Ureter (tissue), 1 donor: ENCODE data around the gene CRACR2B. TPM values are rescaled to one million over a fixed set of nuclear protein-coding genes. Genes with fewer than 3 reads are reported as not detected.

Experiments used
- DNase-seq: peaks from one replicate; pipeline ENCODE4 v3.0.0-alpha.2; 2020; ENCODE audit warnings: low spot score
- total RNA-seq: library from RNA; stranded (reverse); gene quantifications from one replicate; pipeline ENCODE4 v1.2.4, GENCODE V29; 2023
- donor health status: DM: yes; HTN: yes; CAD: no.

Gene CRACR2B
- total RNA-seq, 1 donor from 2014 or later = 45.8 TPM

DNA sequence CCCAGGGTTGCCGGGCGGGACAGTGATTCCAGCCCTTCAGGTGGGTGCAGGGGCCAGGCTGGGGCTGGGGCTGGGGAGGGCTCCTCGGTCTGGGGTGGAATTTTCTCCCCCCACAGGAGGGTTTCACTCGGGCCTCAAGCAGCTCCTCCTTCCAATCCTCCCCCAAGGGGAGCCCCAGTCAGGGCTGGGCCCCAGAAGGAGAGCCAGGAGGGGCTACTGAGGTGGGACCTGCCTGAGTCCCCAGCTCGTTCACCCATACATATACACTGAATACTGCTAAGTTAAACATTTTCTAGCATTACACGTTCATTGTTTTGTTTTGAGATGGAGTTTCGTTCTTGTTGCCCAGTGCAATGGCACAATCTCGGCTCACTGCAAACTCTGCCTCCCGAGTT lies 1.5 kb upstream of the CRACR2B start:
- no peak for DNase-seq

DNA sequence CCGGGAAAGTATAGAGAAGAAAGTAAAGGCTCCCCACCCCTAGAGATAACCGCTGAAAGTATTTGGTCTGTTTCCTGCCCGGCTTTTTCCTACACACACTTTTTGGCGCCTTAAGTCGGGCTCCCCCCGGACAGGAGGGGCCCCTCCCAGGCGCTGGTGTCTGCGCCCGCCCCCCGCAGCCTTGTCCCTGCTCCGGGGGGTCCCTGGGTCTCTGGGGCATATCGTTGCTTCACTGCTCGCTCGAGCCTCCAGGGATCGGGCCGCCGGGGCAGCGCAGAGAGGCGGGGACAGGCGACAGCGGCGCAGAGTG lies 928 bp upstream of the CRACR2B start:
- no peak for DNase-seq

DNA sequence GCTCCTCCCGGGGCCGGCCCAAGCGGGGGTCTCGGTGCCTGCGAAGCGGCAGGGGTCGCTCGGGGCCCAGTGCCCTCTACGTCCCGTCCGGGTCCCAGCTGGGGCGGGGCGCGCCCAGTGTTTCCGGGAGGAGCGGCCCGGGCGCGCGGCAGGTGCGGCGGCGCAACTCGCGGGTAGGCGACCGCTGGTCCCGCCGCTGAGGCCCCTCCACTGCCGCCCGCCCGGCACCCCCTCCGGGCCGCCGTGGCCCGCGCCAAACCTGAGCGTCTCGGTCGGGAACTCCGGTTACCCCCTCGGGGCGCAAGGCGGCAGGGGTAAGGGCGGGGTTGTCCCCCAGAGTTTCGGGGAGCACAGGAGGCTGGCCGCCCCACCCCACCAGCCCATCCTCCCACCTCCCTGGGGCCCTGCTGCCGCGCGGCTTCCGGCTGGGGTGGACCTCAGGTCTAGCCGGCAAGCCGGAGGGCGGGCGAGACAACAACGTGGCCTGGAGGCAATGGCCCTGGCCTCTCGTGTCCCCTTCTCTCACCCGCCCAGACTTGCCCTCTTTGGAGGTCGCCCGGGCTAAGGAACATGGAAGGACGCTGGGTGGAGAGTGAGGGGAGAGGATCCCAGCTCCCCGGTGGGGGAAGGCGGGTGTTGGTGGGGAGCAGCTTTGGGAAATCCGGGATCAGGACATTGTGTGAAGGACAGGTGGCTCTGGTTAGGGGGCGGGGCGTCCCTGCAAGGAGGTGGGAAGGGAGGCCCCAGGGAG lies 398 bp upstream of the CRACR2B start:
- no peak for DNase-seq

DNA sequence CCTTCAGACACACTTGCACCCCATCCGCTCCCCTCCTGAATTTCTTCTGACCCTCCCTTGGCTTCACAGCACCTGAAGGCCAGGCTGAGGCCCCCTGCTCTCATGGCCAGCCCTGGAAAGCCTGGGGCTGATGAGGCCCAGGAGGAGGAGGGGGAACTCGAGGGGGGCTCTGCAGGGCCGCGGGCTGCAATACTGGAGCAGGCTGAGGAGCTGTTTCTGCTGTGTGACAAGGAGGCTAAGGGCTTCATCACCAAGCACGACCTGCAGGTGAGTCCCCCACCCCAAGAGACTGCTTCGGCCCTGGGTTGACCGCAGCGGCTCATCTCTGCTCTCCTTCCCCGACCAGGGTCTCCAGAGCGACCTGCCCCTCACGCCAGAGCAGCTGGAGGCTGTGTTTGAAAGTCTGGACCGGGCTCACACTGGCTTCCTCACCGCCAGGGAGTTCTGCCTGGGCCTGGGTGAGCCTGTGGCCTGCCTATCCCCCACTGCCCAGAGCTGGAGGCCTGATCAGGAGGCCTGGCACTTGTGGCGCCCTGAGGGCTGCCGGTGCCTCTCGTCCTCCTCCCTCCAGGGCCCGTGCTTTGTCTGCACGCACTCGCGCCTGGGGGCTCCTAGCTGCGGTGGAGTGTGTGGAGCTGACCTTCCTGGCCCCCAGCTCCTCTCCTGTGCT lies 922 bp downstream of the CRACR2B start:
- DNase-seq = no peak

DNA sequence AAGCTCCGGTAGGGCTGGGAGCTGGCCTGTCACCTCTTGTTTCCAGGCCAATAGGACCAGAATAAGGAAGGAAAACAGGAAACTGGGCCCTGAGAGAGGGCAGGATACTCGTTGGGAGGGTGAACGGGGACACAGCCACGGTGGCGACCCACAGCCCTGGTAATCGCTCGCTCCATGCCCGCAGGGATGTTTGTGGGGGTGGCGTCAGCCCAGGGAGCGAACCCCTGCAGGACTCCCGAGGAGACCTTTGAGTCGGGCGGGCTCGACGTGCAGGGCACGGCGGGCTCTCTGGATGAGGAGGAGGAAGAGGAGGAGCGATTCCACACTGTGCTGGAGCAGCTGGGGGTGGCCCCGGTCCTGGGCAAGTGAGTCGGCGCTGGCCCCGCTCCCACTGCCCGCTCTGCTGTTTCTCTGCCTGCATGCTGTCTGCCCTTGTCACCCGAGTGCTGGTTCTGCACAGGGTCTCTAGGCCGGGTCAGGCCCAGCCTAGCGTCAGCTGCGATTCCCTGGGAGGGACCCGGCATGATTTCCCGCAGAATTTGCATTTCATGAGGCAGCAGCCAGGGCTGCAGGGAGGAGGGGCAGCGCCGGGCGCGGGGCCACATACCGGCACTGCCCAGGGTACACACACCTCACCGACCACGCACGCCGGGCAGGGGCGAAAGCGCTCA lies 1.6 kb downstream of the CRACR2B start:
- DNase-seq = no peak

DNA sequence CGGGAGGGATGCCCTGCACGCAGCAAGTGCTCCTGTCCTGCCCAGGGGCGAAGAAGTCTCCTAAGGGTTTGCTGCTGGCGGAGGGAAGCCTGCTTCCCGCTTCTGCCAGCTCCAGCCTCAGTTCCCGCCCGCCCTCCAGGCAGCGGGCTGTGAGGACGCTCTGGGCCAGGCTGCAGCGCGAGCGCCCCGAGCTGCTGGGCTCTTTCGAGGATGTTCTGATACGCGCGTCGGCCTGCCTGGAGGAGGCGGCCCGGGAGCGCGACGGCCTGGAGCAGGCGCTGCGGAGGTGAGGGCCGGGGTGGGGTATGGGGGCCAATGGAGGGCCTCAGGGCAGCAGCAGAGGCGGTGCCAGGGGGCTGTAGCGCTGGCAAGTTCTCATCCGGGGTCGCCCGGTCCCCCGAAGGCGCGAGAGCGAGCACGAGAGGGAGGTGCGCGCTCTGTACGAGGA lies 2.2 kb downstream of the CRACR2B start:
- no peak for DNase-seq

DNA sequence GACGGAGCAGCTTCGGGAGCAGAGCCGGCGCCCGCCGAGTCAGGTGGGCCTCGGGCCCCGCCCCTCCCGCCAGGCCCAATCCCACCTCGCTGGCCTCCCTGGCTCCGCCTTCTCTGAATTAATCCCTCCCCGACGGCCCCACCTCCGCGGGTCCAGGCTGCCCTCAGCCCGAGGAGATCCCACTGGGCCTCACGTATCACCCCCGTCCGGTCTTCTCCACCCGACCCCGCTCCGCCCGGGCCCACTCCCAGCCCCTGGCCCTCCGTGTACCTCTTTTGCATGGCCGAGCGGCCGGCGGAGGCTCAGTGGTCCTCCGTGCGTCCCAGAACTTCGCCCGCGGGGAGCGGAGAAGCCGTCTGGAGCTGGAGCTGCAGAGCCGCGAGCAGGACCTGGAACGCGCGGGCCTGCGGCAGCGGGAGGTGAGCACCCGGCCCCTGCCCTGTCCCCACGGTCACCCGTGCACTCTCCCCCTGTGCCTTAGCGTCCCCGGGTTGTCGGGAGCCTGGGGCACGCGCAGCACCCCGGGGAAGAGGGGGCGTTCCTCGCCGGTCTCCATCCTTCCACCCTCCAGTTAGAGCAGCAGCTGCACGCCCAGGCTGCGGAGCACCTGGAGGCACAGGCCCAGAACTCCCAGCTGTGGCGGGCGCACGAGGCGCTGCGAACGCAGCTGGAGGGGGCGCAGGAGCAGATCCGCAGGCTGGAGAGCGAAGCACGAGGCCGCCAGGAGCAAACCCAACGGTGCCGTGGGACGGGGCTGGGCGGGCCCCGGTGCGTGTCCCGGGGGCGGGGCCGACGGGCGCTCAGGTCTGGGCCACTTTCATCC lies 2.8 kb downstream of the CRACR2B start:
- peak; percentile 80 for DNase-seq

DNA sequence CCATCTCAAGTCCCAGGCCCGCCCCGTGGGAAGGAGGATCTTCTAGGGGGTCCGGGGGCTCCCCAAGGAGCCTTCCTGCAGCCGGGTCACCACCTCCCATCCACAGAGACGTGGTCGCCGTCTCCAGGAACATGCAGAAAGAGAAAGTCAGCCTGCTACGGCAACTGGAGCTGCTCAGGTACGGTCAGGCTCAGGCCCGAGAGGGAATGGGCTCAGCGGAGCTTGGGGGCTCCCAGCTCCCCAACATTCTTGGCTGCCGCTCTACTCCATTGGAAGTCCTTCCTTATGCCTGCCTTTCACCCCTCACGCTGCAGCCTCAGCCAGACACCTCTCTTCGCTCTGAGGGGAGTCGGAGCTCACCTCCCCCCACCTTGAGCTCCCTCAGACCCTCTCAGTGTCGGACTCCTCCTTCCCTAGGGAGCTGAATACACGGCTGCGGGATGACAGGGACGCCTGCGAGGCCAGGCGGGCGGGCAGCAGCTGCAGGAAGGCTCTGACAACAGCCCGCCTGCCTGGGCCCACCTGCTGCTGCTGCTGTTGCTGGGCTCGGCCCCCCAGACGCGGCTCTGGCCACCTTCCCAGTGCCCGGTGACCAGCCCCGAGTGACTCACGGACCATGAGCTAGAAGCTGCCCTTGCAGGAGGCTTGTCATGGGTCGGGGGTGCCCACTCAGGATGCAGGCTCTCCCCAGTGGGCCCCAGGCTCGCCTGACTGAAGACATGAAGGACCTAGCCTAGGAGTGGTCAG lies 3.6 kb downstream of the CRACR2B start:
- DNase-seq = no peak

DNA sequence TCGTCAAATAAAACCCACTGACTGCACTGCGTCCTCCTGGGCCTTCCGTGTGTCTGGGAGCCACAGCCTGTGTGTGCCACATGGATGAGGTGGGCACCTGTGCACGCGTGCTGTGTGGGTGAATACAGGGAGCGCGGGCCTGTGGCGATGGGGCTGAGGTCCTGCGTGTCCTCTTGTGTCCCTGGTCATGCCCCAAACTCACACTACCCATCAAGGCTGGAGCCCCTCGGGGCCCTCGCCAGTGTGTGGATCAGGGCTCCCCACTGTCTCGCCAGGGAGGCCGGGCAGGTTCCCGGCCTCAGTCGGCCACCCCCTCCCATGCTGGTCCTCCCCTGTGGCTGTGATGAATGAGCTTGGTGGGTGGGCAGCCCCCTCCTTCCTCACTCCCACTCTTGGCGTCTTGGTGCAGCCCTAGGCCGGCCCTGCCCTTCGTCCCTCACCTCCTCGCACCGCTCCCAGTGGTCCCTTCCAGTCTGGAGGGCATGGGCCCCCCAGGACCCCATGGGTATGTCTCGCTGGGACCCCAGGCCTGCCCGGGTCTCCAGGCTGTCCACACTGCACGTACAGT lies 4.3 kb downstream of the CRACR2B start:
- no peak for DNase-seq

DNA sequence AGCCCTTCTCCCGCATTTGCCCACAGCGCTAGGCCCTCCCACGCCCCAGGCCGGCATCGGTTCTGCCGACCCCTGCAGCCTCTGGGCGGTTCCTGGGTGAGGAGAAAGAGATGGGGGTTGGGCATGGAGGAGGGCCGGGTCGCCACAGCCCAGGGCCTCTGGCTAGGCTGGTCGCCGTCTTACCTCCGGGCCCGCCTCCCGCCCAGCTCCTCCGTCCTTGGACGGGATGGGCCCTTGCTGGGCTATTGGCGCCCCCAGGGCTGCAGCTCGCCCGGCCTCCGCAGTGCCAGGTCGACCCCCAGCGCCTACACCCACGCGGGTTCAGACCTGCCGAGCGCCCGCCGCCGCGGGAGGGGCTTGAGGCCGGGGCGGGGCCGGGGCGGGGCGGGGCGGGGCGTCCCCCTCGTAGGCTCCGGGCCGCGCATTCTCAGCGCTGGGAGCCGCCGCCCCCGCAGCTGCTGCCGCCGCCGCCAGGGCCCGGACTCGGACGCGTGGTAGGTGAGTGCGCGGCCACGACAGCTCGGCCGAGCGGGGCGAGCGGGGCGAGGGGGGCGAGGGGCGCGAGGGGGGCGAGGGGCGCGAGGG lies 4.9 kb downstream of the CRACR2B start, which contains the start of gene CD151:
TSS of gene CD151 (plus strand) at position 424 of the 585 bp plus-strand sequence. CDS start 3,118 bp downstream, outside the sequence.
- no peak for DNase-seq

DNA sequence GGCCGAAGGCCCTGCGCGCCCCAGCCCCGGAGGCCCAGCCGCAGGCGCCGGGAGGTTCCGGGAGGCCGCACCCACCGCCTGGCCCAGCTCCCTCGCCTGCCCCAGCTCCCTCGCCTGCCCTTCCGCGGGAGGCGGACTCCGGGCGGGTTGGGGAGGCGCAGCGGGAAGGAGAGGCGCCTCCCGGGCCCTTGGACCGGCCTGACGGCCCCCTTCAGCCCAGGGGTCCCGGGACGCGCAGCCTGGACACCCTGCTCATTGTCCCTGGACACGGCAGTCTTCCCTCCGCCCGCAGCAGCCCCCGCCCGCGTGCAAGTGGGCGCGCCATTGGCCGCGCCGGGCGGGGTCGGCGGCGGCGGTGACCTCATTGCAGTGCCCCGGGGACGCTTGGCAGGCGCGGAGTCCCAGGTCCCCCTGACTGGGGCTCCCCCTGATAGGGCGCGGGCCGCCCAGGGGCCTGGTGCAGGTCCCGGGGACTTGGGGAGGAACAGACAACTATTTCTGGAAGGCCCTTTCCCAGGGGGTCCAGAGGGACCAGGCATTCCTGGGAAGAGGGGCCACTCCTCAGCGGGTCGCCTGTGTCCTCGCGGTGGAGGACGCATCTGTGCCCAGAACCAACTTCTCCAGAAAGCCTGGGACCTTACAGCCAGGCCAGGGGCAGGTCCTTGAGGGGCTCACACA lies 5.5 kb downstream of the CRACR2B start:
- no peak for DNase-seq

DNA sequence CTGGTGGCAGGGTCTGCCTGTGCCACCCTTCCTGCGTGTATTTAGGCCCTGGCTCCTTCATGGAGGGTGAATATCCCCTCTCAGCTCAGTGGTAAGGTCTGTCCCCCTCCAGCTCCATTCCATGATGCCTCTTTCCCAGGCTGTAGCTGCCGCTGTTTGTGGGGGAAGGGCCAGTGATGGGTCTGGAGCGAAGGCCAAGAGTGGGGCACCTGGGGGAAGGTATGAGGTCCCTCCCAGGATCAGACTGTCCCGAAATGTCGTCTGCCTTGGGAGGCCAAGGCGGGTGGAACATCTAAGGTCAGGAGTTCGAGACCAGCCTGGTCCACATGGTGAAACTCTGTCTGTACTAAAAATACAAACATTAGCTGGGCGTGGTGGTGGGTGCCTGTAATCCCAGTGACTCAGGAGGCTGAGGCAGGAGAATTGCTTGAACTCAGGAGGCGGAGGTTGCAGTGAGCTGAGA lies 6.2 kb downstream of the CRACR2B start:
- DNase-seq = no peak

DNA sequence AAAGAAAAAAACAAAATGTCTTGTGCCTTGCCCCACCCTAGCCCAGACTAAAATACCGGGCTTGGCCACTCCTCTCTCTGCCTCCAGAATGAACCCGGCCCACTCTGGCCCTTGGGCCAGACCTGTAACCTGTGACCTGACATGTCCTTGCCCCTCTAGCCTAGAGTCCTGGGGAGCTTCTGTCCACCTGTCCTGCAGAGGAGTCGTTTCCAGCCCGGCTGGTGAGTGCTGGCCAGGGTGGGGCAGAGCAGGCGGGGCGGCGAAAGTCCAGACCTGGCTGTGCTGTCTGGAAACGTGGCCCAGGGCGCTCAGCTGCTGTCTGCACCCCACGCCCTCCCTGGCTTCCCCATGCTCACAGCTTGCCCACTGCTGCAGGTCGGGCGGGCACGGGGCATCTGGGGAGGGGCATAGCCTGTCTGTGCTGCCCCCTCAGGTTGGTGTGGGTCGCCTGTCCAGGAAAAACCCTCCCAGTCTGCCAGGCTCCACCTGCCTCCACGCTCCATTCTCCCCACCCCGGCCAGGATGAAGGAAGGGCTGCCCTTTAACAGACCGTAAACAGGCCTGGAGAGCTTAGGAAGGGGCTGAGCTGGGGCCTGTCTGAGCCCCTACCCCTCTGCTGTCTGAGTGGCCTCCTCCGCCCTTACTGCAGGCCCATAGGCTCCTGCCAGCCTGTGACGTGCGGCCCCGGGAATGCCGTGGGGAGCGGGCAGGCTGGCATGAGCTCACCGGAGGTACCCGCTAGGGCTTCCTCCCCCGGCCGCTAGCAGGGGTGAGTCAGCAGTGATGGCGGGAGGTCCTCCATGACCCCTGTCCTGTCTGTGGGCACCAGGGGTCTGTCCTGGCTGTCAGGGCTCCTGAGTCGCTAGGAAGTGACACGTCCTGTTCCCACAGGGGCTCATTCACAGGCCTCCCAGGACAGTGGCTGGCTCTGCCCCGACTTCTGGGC lies 6.9 kb downstream of the CRACR2B start:
- no peak for DNase-seq

DNA sequence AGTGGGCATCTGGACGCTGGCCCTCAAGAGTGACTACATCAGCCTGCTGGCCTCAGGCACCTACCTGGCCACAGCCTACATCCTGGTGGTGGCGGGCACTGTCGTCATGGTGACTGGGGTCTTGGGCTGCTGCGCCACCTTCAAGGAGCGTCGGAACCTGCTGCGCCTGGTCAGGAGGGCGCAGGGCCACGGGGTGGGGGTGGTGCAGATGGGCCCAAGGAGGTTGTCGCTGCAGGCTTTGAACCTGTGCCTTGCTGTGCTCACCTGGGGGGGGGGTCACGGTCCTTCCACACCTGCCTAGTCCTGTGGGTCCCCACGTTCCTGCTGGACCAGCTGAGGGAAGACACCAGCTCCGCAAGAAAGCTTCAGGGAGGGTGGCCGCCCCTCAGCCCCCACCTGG lies 8.6 kb downstream of the CRACR2B start:
- DNase-seq = no peak

DNA sequence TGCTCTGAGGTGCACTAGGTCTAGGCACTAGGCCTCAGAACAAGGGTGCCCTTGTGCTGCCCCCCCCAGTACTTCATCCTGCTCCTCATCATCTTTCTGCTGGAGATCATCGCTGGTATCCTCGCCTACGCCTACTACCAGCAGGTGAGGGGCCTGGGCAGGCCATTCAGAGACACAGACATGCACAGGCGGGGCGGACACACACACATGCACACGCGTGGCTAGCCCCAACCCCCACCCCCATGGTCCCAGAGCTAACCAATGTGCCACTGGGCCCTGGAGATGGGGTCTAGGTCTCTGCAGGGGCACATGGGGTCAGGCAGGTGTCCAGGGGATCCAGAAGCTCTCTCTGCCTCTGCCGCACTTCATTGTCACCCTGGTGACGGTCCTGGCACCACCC lies 9.0 kb downstream of the CRACR2B start:
- no peak for DNase-seq

DNA sequence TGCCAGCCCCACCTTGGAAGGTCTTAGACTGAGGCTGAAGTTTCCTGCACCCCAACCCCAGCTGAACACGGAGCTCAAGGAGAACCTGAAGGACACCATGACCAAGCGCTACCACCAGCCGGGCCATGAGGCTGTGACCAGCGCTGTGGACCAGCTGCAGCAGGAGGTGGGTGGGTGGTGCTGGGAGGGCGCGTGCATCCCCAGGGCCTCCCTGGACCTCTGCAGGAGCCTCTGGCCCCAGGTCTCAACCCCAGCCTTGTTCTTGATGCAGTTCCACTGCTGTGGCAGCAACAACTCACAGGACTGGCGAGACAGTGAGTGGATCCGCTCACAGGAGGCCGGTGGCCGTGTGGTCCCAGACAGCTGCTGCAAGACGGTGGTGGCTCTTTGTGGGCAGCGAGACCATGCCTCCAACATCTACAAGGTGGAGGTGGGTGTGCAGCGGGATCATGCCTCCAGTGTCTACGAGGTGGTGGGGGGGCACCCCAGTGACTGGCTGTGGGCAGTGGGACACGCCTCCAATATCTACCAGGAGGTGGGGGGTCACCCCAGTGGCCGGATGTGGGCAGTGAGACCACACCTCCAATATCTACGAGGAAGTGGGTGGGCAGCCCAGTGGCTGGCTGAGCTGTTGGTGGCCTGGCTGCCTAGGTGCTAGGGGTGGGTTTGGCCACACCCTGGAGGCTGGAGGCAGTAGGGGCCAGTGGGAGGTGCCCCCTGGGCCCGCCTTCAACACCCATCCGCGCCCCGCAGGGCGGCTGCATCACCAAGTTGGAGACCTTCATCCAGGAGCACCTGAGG lies 9.7 kb downstream of the CRACR2B start:
- no peak for DNase-seq

DNA sequence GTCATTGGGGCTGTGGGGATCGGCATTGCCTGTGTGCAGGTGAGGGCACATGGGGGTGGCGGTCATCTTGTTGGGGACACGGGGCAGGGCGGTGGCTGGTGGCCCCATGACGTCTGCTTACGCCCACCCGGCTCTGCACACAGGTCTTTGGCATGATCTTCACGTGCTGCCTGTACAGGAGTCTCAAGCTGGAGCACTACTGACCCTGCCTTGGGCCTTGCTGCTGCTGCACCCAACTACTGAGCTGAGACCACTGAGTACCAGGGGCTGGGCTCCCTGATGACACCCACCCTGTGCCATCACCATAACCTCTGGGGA lies 10.2 kb downstream of the CRACR2B start:
- no peak for DNase-seq
